Pancreas (tissue), 10 donors: ENCODE data around the gene GRIP2. TPM values are rescaled to one million over a fixed set of nuclear protein-coding genes. Genes with fewer than 3 reads are reported as not detected.

ENCODE experiments used
- ATAC-seq, 4 donors: fragments of 200-7000 bp; cut with Tn5 transposase; one replicate each; pipeline versions ENCODE4 v1.8.0 to v1.9.1; 2020; ENCODE audit warnings: mild to moderate bottlenecking in 4 of 4, moderate library complexity in 4 of 4
- DNase-seq, 6 donors: peaks; one replicate each; pipeline ENCODE4 v3.0.0-alpha.2; 2020
- FAIRE-seq: peaks from 2 replicates; lab custom pipeline; 2012; peaks lifted over from hg19 to GRCh38; lab: Jason Lieb, UNC
- H3K27ac ChIP-seq, 4 donors: fragments of 200-600 bp; sonication (generic); 1 replicate in 3 of 4; 2 replicates in 1 of 4; pipeline versions ENCODE4 v1.5.0 to v1.8.0; 2020
- H3K27me3 ChIP-seq, 4 donors: fragments of 200-600 bp; one replicate each; pipeline ENCODE4 v1.8.0; 2021
- H3K36me3 ChIP-seq, 3 donors: fragments of 200-600 bp; sonication (generic) in 1 of 3; one replicate each; pipeline versions ENCODE4 v1.5.0 to v1.8.0; 2020 to 2021
- H3K4me1 ChIP-seq, 3 donors: fragments of 200-600 bp; one replicate each; pipeline ENCODE4 v1.8.0; 2021
- H3K4me3 ChIP-seq, 4 donors: fragments of 200-600 bp; sonication (generic) in 2 of 4; one replicate each; pipeline versions ENCODE4 v1.5.0 to v1.8.0; 2020 to 2021
- H3K9me3 ChIP-seq, 4 donors: fragments of 200-600 bp; one replicate each; pipeline ENCODE4 v1.8.0; 2021
- CTCF ChIP-seq, 4 donors: fragments of 200-600 bp; sonication (generic) in 3 of 4; IDR thresholded peaks; one replicate each; pipeline versions ENCODE4 v1.5.0 to v1.8.0; 2021; ENCODE audit warnings: antibody characterized with exemption in 4 of 4
- WGBS, 2 donors: extraction: QIAGEN DNeasy Blood & Tissue Kit; methylation state at CpG; one replicate each; pipeline ENCODE4 v1.1.7; 2013; 5-methylcytosine and 5-hydroxymethylcytosine counted together
- intact Hi-C, 3 donors: fragments of 100-400 bp; cut with DNase I; formaldehyde crosslinking; loops; one replicate each; pipeline versions ENCODE4 v1.11.1 to v1.14.2; 2022
- polyA plus RNA-seq, 2 donors: library from polyadenylated mRNA; stranded (reverse); fragments of 200-250 nt; gene quantifications; one replicate each; pipeline ENCODE4 v1.2.3, GENCODE V29; 2013
- total RNA-seq, 6 donors: library from RNA; stranded (reverse); fragmentation: NEBNext Ultra II Directional in 4 of 6; extraction: Animal tissue kit (Norgen Biotek cat#: 25700) in 4 of 6; gene quantifications; one replicate each; pipeline versions ENCODE4 v1.2.1 to v1.2.4, GENCODE V29; 2021 to 2023
- donor health status: healthy with polysubstance abuse.
- donor health status: DM: no; HTN: no; CAD: no; lungs with moderate emphysema.
- donor health status: DM: no; HTN: no; CAD: no.
- donor health status: control.
- donor health status: control.
- donor health status: Bipolar disorder and iron deficiency.
- donor health status: DM: yes; HTN: yes; CAD: no.
- donor health status: DM: no; HTN: no; CAD: no.
- donor health status: DM: no; HTN: no; CAD: no.
- donor health status: DM: yes; HTN: yes; CAD: no.

GRIP2 gene
- total and polyA plus RNA-seq, 8 donors: 0.16 to 0.94 (median 0.35) TPM

DNA sequence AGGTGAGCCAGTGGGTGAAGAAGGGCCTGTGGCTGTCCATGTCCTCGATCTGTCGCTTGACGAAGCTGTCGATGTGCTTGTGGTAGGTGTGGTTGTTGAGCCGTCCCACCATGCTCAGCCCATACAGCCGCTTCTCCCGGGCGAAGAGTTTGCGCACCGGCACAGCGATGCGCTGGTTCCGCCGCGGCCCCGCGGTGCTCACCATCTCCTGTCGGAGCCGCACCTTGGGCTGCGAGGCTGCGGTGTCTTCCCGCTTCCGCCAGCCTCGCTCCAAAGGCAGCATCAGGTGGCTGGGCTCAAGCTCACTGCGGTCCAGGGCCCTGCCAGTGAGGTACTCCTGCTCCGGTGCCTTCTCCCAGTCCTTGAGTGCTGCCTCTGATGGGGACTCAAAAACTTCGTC, 34.0 kb upstream of the GRIP2 start:
- intact Hi-C loops: no loop called here
- TF ChIP-seq CTCF (IDR thresholded peaks at IDR 0.05): no peak
- H3K4me3 ChIP-seq: no peak overlapping the region
- FAIRE-seq (no peak), ATAC-seq (no peak), DNase-seq (no peak)
- H3K36me3 ChIP-seq: no peaks in the 10 kb centered on the region
- no peaks in the 10 kb centered on the region for H3K4me1 ChIP-seq
- no peak overlapping the region for H3K27ac ChIP-seq
- H3K27me3 ChIP-seq: no peaks in the 10 kb centered on the region
- H3K9me3 ChIP-seq: no peaks in the 10 kb centered on the region
- 88 to 92% methylated on average over 27 of the region's 27 CpGs for WGBS, 2 donors

DNA sequence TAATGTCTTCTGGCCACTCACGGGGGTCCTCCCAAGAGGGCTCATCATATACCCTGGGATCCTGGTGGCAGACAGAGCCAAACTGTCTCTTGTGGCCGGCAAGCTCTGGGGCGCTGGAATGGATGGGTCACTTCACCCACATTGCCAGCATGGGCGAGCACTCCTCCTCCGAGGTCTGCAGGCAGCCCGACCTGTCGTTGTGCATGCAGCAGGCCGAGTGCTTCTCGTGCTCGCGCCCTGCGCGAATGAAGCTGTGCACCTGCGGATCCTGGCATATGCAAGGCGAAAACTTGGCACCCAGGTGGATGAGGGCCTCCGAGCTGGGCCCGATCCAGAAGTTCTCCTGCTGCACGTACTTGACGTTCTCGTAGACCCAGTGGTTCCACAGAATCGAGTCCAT, 33.6 kb upstream of the GRIP2 start:
- no peak overlapping the region for H3K4me3 ChIP-seq
- WGBS, 2 donors: 87 to 89% methylated on average over 21 of the region's 21 CpGs
- H3K36me3 ChIP-seq: no peaks in the 10 kb centered on the region
- intact Hi-C loops: no loop called here
- DNase-seq (no peak), FAIRE-seq (no peak), ATAC-seq (no peak)
- H3K27me3 ChIP-seq: no peaks in the 10 kb centered on the region
- TF ChIP-seq CTCF (IDR thresholded peaks at IDR 0.05): no peak
- H3K4me1 ChIP-seq: no peaks in the 10 kb centered on the region
- H3K27ac ChIP-seq: no peak overlapping the region
- H3K9me3 ChIP-seq: no peaks in the 10 kb centered on the region

DNA sequence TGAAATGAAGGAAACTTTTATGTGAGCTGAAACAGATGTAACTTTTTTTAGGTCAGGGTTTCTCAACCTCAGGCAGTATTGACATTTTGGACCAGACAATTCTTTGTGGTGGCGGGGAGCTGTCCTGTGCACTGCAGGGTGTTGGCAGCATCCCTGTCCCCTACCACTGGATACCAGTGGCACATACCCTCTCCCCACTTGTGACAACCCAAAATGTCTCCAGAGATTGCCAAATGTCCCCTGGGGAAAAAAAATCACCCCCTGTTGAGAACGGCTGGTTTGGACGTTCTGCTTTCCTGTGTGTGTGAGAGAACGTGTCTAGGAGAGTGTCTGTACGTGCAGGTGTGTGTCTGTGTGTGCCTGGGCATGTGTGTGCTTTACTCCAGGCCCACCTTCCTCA, 30.7 kb upstream of the GRIP2 start:
- no peak for TF ChIP-seq CTCF (IDR thresholded peaks at IDR 0.05)
- intact Hi-C loops: no loop called here
- DNase-seq: no peak
- H3K36me3 ChIP-seq: no peaks in the 10 kb centered on the region
- FAIRE-seq: no peak
- no peaks in the 10 kb centered on the region for H3K27me3 ChIP-seq
- H3K4me3 ChIP-seq: no peak overlapping the region
- no peak overlapping the region for H3K27ac ChIP-seq
- H3K4me1 ChIP-seq: no peaks in the 10 kb centered on the region
- WGBS, 2 donors: 78 to 82% methylated on average over 5 of the region's 5 CpGs
- no peak for ATAC-seq
- no peaks in the 10 kb centered on the region for H3K9me3 ChIP-seq

- intact Hi-C loops: no loop called here
- H3K27me3 ChIP-seq: no peaks in the 10 kb centered on the region
- no peaks in the 10 kb centered on the region for H3K9me3 ChIP-seq
- H3K36me3 ChIP-seq: no peaks in the 10 kb centered on the region
- ATAC-seq: no peak
- H3K4me3 ChIP-seq: no peak overlapping the region
- H3K27ac ChIP-seq: no peak overlapping the region
- no peak for TF ChIP-seq CTCF (IDR thresholded peaks at IDR 0.05)
- DNase-seq: no peak
- FAIRE-seq: no peak
- 67% methylated on average over 5 of the region's 5 CpGs for WGBS, 2 donors
- H3K4me1 ChIP-seq: no peaks in the 10 kb centered on the region
These were observed 29.9 kb upstream of the GRIP2 start for GRCh38 chr3:14570089-14570488.

DNA sequence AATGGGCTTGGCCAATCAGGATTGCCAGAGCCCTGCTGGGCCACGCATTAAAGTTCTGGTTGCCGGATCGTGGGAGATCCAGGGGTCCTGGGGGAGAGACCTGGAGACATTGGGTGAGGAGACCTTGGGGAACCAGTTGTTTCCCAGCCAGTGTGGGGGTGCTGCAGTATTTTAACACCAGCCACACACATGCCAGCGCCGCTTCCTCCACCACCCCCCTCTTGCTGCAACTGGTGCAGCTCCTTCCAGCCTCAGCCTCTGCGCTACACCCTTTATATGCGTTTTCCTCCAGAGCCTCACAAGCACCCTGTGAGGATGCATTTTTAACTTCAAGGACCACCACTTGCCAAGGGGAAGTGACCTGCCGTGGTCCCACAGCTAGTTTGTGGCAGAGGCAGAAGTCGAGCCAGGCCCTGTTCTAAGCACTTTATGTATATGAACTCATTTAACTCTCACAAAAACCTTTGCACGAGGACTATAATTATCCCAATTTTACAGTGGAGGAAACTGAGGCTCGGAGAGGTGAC, 29.4 kb upstream of the GRIP2 start:
- H3K27ac ChIP-seq: no peak overlapping the region
- 83 to 85% methylated on average over 11 of the region's 11 CpGs for WGBS, 2 donors
- TF ChIP-seq CTCF (IDR thresholded peaks at IDR 0.05): no peak
- no peaks in the 10 kb centered on the region for H3K27me3 ChIP-seq
- intact Hi-C loops: no loop called here
- FAIRE-seq (no peak), DNase-seq (no peak), ATAC-seq (no peak)
- H3K9me3 ChIP-seq: no peaks in the 10 kb centered on the region
- no peaks in the 10 kb centered on the region for H3K36me3 ChIP-seq
- H3K4me1 ChIP-seq: no peaks in the 10 kb centered on the region
- H3K4me3 ChIP-seq: no peak overlapping the region
